NB4 (cell line): ENCODE data around the gene MACROD2.

Source experiments
- DNase-seq: peaks from one replicate; pipeline ENCODE4 v3.0.0; 2010; ENCODE audit warnings: low read depth
- H3K4me3 ChIP-seq: one replicate; pipeline ENCODE4 v1.5.1; 2011; ENCODE audit warnings: mild to moderate bottlenecking, low read depth, low read length, moderate library complexity
- CTCF ChIP-seq: IDR thresholded peaks from one replicate; pipeline ENCODE4 v1.5.1; 2012; ENCODE audit warnings: low read depth, low read length
- MYC ChIP-seq: IDR thresholded peaks from 2 replicates; pipeline ENCODE4 v1.6.1; 2011; ENCODE audit warnings: low read depth, low read length
- POLR2A ChIP-seq: IDR thresholded peaks from 2 replicates; pipeline ENCODE4 v1.6.1; 2011; ENCODE audit warnings: mild to moderate bottlenecking; ENCODE audit not compliant: insufficient read length; ENCODE audit errors: extremely low read depth
- TF ChIP-seq, protein P1 (sequence below): IDR thresholded peaks from 2 replicates; pipeline ENCODE4 v1.6.1; 2011; ENCODE audit warnings: low read depth, low read length

The MACROD2 gene

GRCh38 chr20:15596220-15596890, 1601.0 kb downstream of the MACROD2 start:
- TF ChIP-seq, protein P1, sequence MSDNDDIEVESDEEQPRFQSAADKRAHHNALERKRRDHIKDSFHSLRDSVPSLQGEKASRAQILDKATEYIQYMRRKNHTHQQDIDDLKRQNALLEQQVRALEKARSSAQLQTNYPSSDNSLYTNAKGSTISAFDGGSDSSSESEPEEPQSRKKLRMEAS: no peak
- TF ChIP-seq POLR2A (no peak), MYC (no peak), CTCF (no peak)
- no peak overlapping the region for H3K4me3 ChIP-seq
- no peak for DNase-seq

DNA sequence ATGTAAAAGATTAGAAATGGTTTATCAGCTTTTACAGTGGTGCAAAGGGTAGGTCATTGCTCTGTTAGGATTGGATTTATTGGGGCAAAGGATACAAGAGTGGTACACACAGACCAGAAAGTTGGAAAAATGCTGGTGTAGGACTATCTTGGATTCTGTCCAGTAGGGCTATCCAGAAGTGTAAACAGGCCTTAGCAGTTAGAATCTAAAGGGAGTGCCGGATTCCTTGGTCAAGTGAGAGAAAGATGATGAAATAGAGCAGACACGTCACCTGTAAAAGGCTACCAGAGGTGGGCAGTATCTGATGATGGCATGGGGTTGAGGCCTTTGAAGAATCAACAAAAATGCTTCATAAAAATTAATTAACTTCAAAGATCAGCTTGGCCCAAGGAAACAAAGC, 1602.0 kb downstream of the MACROD2 start:
- no peak overlapping the region for H3K4me3 ChIP-seq
- TF ChIP-seq MYC (no peak), POLR2A (no peak), CTCF (no peak)
- TF ChIP-seq, protein P1: no peak
- no peak for DNase-seq

DNA sequence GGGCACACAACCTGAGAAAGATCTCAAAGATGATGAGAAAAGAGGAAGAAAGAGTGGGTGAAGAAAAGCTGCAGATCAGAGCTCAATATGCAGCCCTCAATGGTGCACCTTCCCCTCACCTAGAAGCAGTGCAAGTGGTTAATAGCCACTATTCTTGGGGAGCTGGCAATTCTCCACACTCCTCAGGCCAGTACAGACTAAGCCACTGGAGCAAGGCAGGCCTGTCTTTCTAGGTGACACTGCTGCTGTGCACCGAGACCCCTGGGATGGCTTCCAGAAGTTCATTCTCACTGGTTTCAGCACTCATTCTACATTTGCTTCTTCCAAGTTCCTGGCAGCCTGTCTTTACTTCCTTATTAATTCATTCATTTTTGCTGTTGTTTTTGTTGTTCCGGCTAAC, 1604.6 kb downstream of the MACROD2 start:
- H3K4me3 ChIP-seq: no peak overlapping the region
- TF ChIP-seq POLR2A (no peak), CTCF (no peak), MYC (no peak)
- TF ChIP-seq, protein P1: no peak
- no peak for DNase-seq

GRCh38 chr20:15600565-15600964, 1605.2 kb downstream of the MACROD2 start:
- no peak for DNase-seq
- TF ChIP-seq MYC: no peak
- TF ChIP-seq CTCF: no peak
- no peak for TF ChIP-seq POLR2A
- TF ChIP-seq, protein P1: no peak
- H3K4me3 ChIP-seq: no peak overlapping the region

DNA sequence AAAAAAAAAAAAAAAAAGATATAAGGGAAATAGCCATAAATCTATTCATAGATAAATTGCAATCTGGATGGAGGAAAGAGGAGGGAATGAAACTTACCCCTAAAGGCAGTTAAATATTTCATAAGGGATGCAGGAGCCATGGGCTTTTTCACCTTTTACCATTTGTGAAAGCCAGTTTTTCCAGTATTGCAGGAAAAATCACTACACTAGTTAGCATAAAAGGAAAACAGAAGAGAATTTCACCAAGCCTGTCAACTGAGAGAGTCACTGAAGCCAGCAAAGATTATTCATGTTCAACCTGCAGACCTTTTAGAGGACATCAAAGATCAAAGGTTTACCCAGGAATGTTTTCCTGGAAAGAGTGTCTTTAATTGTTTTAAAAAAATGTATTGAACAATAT, 1608.2 kb downstream of the MACROD2 start:
- no peak for DNase-seq
- no peak for TF ChIP-seq CTCF
- TF ChIP-seq POLR2A: no peak
- TF ChIP-seq, protein P1: no peak
- TF ChIP-seq MYC: no peak

More for the DNA sequence above, 1608.2 kb downstream of the MACROD2 start:
- H3K4me3 ChIP-seq: no peak overlapping the region
